H1 (cell line): Measurements from ENCODE around the gene PRR7. TPM values are rescaled to one million over a fixed set of nuclear protein-coding genes. Genes with fewer than 3 reads are reported as not detected.

ENCODE experiments used
- CTCF ChIA-PET: fragments of 300-600 bp; sonication (Branson Sonifier 250); formaldehyde crosslinking; loops from one replicate; lab custom pipeline; 2021; ENCODE audit not compliant: partially characterized antibody; lab: Charles Lee
- POLR2A ChIA-PET: fragments of 300-600 bp; sonication (Branson Sonifier 250); formaldehyde crosslinking; loops from one replicate; lab custom pipeline; 2021; ENCODE audit warnings: inconsistent platforms; ENCODE audit not compliant: partially characterized antibody; lab: Charles Lee
- DNase-seq, 2 experiments: peaks; one replicate each; pipeline versions ENCODE4 v3.0.0 to v3.0.0-alpha.2; 2010 to 2022; ENCODE audit warnings: low spot score in 2 of 2, low read depth in 1 of 2, mixed read lengths in 1 of 2
- FAIRE-seq: peaks from 2 replicates; lab custom pipeline; 2011; peaks lifted over from hg19 to GRCh38; lab: Jason Lieb, UNC
- H2AFZ ChIP-seq: 2 replicates; pipeline ENCODE4 v1.8.1; 2012; ENCODE audit warnings: low read length, inconsistent platforms
- H2AK5ac ChIP-seq: 2 replicates; pipeline ENCODE4 v1.6.1; 2013; ENCODE audit warnings: low read depth, low read length
- H2BK120ac ChIP-seq: replicated peaks from 2 replicates; pipeline ENCODE3; 2013; ENCODE audit warnings: low read depth, low read length, inconsistent platforms
- H2BK12ac ChIP-seq: 2 replicates; pipeline ENCODE4 v1.6.1; 2013; ENCODE audit warnings: low read depth, low read length
- H2BK15ac ChIP-seq: 2 replicates; pipeline ENCODE4 v1.6.1; 2013; ENCODE audit warnings: low read length
- H2BK20ac ChIP-seq: 2 replicates; pipeline ENCODE4 v1.6.1; 2013; ENCODE audit warnings: low read length
- H2BK5ac ChIP-seq: 2 replicates; pipeline ENCODE4 v1.6.1; 2013; ENCODE audit warnings: low read depth, low read length
- H3K14ac ChIP-seq: 2 replicates; pipeline ENCODE4 v1.6.1; 2013; ENCODE audit warnings: inconsistent platforms; ENCODE audit not compliant: insufficient read length
- H3K18ac ChIP-seq: 2 replicates; pipeline ENCODE4 v1.6.1; 2013; ENCODE audit warnings: low read length; ENCODE audit errors: extremely low read depth
- H3K23ac ChIP-seq: 2 replicates; pipeline ENCODE4 v1.6.1; 2013; ENCODE audit warnings: inconsistent platforms; ENCODE audit not compliant: insufficient read length
- H3K23me2 ChIP-seq: 2 replicates; pipeline ENCODE4 v1.6.1; 2013; ENCODE audit warnings: low read depth, low read length
- H3K27ac ChIP-seq: 2 replicates; pipeline ENCODE4 v1.6.1; 2011; ENCODE audit warnings: low read depth, low read length, inconsistent platforms
- H3K27me3 ChIP-seq, 4 experiments: replicated peaks in 1 of 4; 1 replicate in 1 of 4; 2 replicates in 3 of 4; pipeline versions ENCODE4 v1.6.1 to v1.8.1; 2011 to 2013; ENCODE audit warnings: low read length in 3 of 4, mild to moderate bottlenecking in 3 of 4, inconsistent platforms in 2 of 4, mixed read lengths in 2 of 4, moderate library complexity in 1 of 4; ENCODE audit not compliant: control insufficient read depth in 3 of 4, insufficient read depth in 3 of 4; ENCODE audit errors: extremely low read depth in 1 of 4
- H3K36me3 ChIP-seq, 4 experiments: 2 replicates each; pipeline versions ENCODE4 v1.6.1 to v1.8.1; 2011 to 2013; ENCODE audit warnings: mild to moderate bottlenecking in 4 of 4, low read length in 3 of 4, moderate library complexity in 2 of 4, control low read depth in 1 of 4, inconsistent platforms in 1 of 4; ENCODE audit not compliant: insufficient read depth in 4 of 4, control insufficient read depth in 2 of 4
- H3K4ac ChIP-seq: replicated peaks from 2 replicates; pipeline ENCODE3; 2013; ENCODE audit warnings: low read length, low read depth, mixed read lengths, inconsistent platforms; ENCODE audit not compliant: insufficient read length
- H3K4me1 ChIP-seq, 4 experiments: replicated peaks in 1 of 4; 1 replicate in 1 of 4; 2 replicates in 3 of 4; pipeline versions ENCODE4 v1.6.1 to v1.8.1; 2011 to 2013; ENCODE audit warnings: low read length in 3 of 4, inconsistent platforms in 2 of 4, mixed read lengths in 1 of 4; ENCODE audit not compliant: insufficient read depth in 4 of 4, control insufficient read depth in 3 of 4
- H3K4me2 ChIP-seq, 2 experiments: 2 replicates each; pipeline versions ENCODE4 v1.6.1 to v1.8.1; 2011 to 2013; ENCODE audit warnings: low read depth in 2 of 2, low read length in 2 of 2, control low read depth in 1 of 2, inconsistent platforms in 1 of 2, mild to moderate bottlenecking in 1 of 2; ENCODE audit not compliant: insufficient read depth in 1 of 2
- H3K4me3 ChIP-seq, 4 experiments: fragments of 200-600, 300-600 bp in 1 of 4; sonication (generic), shearing (Covaris generic), sonication (Bioruptor Twin) in 1 of 4; 2 replicates each; pipeline versions ENCODE4 v1.5.1 to v1.8.1; 2011 to 2016; ENCODE audit warnings: low read length in 4 of 4, low read depth in 3 of 4, control low read depth in 2 of 4, inconsistent platforms in 2 of 4, mild to moderate bottlenecking in 2 of 4, mixed read lengths in 1 of 4, moderate library complexity in 1 of 4; ENCODE audit not compliant: insufficient read depth in 2 of 4; ENCODE audit errors: extremely low read depth in 1 of 4
- H3K56ac ChIP-seq: replicated peaks from 2 replicates; pipeline ENCODE3; 2013; ENCODE audit warnings: low read depth, mild to moderate bottlenecking, mixed read lengths, low read length, inconsistent platforms; ENCODE audit not compliant: insufficient read length
- H3K79me1 ChIP-seq: 2 replicates; pipeline ENCODE4 v1.6.1; 2013; ENCODE audit warnings: low read depth, low read length, control low read depth
- H3K79me2 ChIP-seq, 2 experiments: 2 replicates each; pipeline versions ENCODE4 v1.6.1 to v1.8.1; 2012 to 2013; ENCODE audit warnings: low read length in 2 of 2, mild to moderate bottlenecking in 2 of 2, inconsistent platforms in 1 of 2; ENCODE audit not compliant: insufficient read depth in 2 of 2, control insufficient read depth in 1 of 2
- H3K9ac ChIP-seq, 4 experiments: replicated peaks in 1 of 4; 1 replicate in 1 of 4; 2 replicates in 3 of 4; pipeline versions ENCODE4 v1.6.1 to v1.8.1; 2011 to 2013; ENCODE audit warnings: low read depth in 3 of 4, low read length in 3 of 4, control low read depth in 2 of 4, mild to moderate bottlenecking in 2 of 4, moderate library complexity in 2 of 4, inconsistent platforms in 1 of 4; ENCODE audit errors: extremely low read depth in 1 of 4
- H3K9me3 ChIP-seq, 2 experiments: 2 replicates each; pipeline versions ENCODE4 v1.6.1 to v1.8.1; 2012 to 2013; ENCODE audit warnings: mild to moderate bottlenecking in 2 of 2, moderate library complexity in 2 of 2, control low read depth in 1 of 2, inconsistent platforms in 1 of 2, low read depth in 1 of 2, low read length in 1 of 2, mixed read lengths in 1 of 2; ENCODE audit not compliant: insufficient read depth in 2 of 2
- H4K20me1 ChIP-seq, 2 experiments: replicated peaks in 1 of 2; 2 replicates each; pipeline versions ENCODE3 to v1.8.1; 2011 to 2013; ENCODE audit warnings: inconsistent platforms in 2 of 2, low read length in 2 of 2, mild to moderate bottlenecking in 1 of 2; ENCODE audit not compliant: insufficient read depth in 2 of 2, control insufficient read depth in 1 of 2
- H4K5ac ChIP-seq: 2 replicates; pipeline ENCODE4 v1.6.1; 2013; ENCODE audit warnings: low read length, low read depth, mixed read lengths, inconsistent platforms; ENCODE audit not compliant: insufficient read length
- H4K8ac ChIP-seq: 2 replicates; pipeline ENCODE4 v1.8.0; 2013; ENCODE audit warnings: mild to moderate bottlenecking, moderate library complexity, low read length, inconsistent platforms; ENCODE audit not compliant: insufficient read depth; ENCODE audit errors: extremely low read depth
- H4K91ac ChIP-seq: replicated peaks from 2 replicates; pipeline ENCODE3; 2013; ENCODE audit warnings: low read length, mixed read lengths, inconsistent platforms; ENCODE audit not compliant: insufficient read length
- NANOG ChIP-seq: IDR thresholded peaks from 2 replicates; pipeline ENCODE4 v1.6.1; 2011; ENCODE audit warnings: low read length, low read depth, mild to moderate bottlenecking, inconsistent platforms; ENCODE audit not compliant: insufficient read depth, poor library complexity, severe bottlenecking
- POLR2AphosphoS5 ChIP-seq: IDR thresholded peaks from 2 replicates; pipeline ENCODE4 v1.6.1; 2011; ENCODE audit warnings: low read depth, low read length
- RNF2 ChIP-seq: fragments of 200-900, 300-1000 bp; sonication (generic); IDR thresholded peaks from 2 replicates; pipeline ENCODE4 v1.7.1; 2016; ENCODE audit warnings: borderline replicate concordance, low read depth, mild to moderate bottlenecking, antibody characterized with exemption, low read length; ENCODE audit not compliant: poor library complexity, severe bottlenecking; ENCODE audit errors: missing control alignments
- SP2 ChIP-seq: IDR thresholded peaks from 2 replicates; pipeline ENCODE4 v1.6.1; 2012; ENCODE audit warnings: mild to moderate bottlenecking, low read length, inconsistent platforms
- WGBS, 2 experiments: shearing (Covaris generic) in 1 of 2; methylation state at CpG; one replicate each; pipeline versions ENCODE4 v1.1.6 to v1.1.7; 2013 to 2015; ENCODE audit warnings: low lambda C conversion rate in 2 of 2, mixed read lengths in 2 of 2, inconsistent platforms in 1 of 2, low coverage in 1 of 2, missing lambda C conversion rate in 1 of 2; ENCODE audit not compliant: insufficient replicate concordance in 2 of 2, insufficient coverage in 1 of 2, insufficient read length in 1 of 2; ENCODE audit errors: extremely low coverage in 1 of 2, missing lambda C conversion rate in 1 of 2; 5-methylcytosine and 5-hydroxymethylcytosine counted together
- polyA plus RNA-seq, 7 experiments: library from polyadenylated mRNA; depleted of rRNA in 3 of 7; stranded (reverse) in 5 of 7; unstranded in 2 of 7; fragments of >200 nt in 5 of 7; fragments of 200-250 nt in 2 of 7; gene quantifications; 1 replicate in 5 of 7; 2 replicates in 1 of 7; 4 replicates in 1 of 7; pipeline versions ENCODE4 v1.2.1 to v1.2.3, GENCODE V29; 2011 to 2013; ENCODE audit warnings: missing spikeins in 2 of 7, mixed read lengths in 2 of 7
- total RNA-seq: library from RNA; stranded (reverse); fragmentation: NEBNext Ultra II Directional; extraction: Animal tissue kit (Norgen Biotek cat#: 25700); gene quantifications from 2 replicates; pipeline ENCODE4 v1.2.1, GENCODE V29; 2021

Gene PRR7
- total and polyA plus RNA-seq, 2 of the 8 experiments (the other 6 are each of a cell fraction or from before 2014, with no cell fraction given): 8.0 to 11.8 TPM

GRCh38 chr5:177483042-177483441, 36.4 kb downstream of the PRR7 start:
- Histone ChIP-seq H3K79me2 (no peaks in the 10 kb centered on the region), H2AFZ (no peak overlapping the region), H4K20me1 (peaks cover 5 to 11% of the 10 kb centered on the region in 2 experiments), H2BK120ac (no peak overlapping the region), H3K4ac (no peak overlapping the region), H4K91ac (no peak overlapping the region), H3K4me1 (no peaks in the 10 kb centered on the region; a peak in 1 of 7 replicates), H3K4me3 (no peak overlapping the region), H3K9ac (no peak overlapping the region), H3K56ac (no peak overlapping the region), H3K36me3 (peaks cover 10 to 38% (median 20%) of the 10 kb centered on the region in 4 experiments), H2AK5ac (no peak overlapping the region), H3K14ac (no peak overlapping the region), H3K4me2 (no peak overlapping the region), H2BK15ac (no peak overlapping the region), H3K9me3 (no peaks in the 10 kb centered on the region), H4K5ac (no peak overlapping the region), H3K79me1 (peaks cover 2% of the 10 kb centered on the region; the same call in 1 of the 2 replicates), H3K27ac (no peak overlapping the region), H3K18ac (no peak overlapping the region), H2BK12ac (no peak overlapping the region), H3K23me2 (no peaks in the 10 kb centered on the region), H2BK20ac (no peak overlapping the region), H3K23ac (no peak overlapping the region), H4K8ac (no peak overlapping the region), H3K27me3 (no peaks in the 10 kb centered on the region), H2BK5ac (no peak overlapping the region)
- CTCF ChIA-PET: interaction anchor here (10.4 kb wide), 1 partner anchor 9 kb away, joined by 162 read pairs; the partner anchor contains the start of gene PDLIM7
- FAIRE-seq (no peak), DNase-seq (no peak)
- WGBS, 2 experiments: 93% methylated on average over 9 of the region's 9 CpGs; no CpG with 5 or more reads in 1 of the 2 experiments
- POLR2A ChIA-PET: interaction anchor here (0.8 to 67.5 kb wide), 3 partner anchors 3 to 33 kb away, joined by 4 to 3349 read pairs (median 3349); partner anchors contain the start of genes DBN1, DOK3, PDLIM7 and PRR7
- no peak for TF ChIP-seq NANOG
- 0 out of 2 replicates have a peak, but pooled peaks have one; percentile 36 for TF ChIP-seq POLR2AphosphoS5
- no peak for TF ChIP-seq RNF2
- no peak for TF ChIP-seq SP2
